Stomach (tissue), 9 donors: ENCODE data around the gene OASL. TPM values are rescaled to one million over a fixed set of nuclear protein-coding genes. Genes with fewer than 3 reads are reported as not detected.

Source experiments
- DNase-seq, 2 donors: peaks; one replicate each; pipeline versions ENCODE4 v3.0.0 to v3.0.0-alpha.2; 2013 to 2019
- H3K27ac ChIP-seq, 5 donors: fragments of 200-600 bp in 4 of 5; sonication (generic) in 4 of 5; one replicate each; pipeline ENCODE4 v1.5.1; 2013 to 2019; ENCODE audit warnings: mild to moderate bottlenecking in 1 of 5, moderate library complexity in 1 of 5
- H3K27me3 ChIP-seq, 3 donors: fragments of 200-600 bp; sonication (generic); one replicate each; pipeline ENCODE4 v1.5.1; 2017 to 2019; ENCODE audit warnings: mixed run types in 1 of 3
- H3K36me3 ChIP-seq, 4 donors: fragments of 200-600 bp; sonication (generic); 1 replicate in 3 of 4; 2 replicates in 1 of 4; pipeline ENCODE4 v1.5.1; 2016 to 2019
- H3K4me1 ChIP-seq, 4 donors: fragments of 200-600 bp; sonication (generic); one replicate each; pipeline ENCODE4 v1.5.1; 2016 to 2019
- H3K4me3 ChIP-seq, 4 donors: fragments of 200-600 bp; sonication (generic) in 3 of 4; one replicate each; pipeline ENCODE4 v1.5.1; 2016 to 2019; ENCODE audit warnings: mild to moderate bottlenecking in 1 of 4
- H3K9me3 ChIP-seq, 4 donors: fragments of 200-600 bp; sonication (generic); one replicate each; pipeline ENCODE4 v1.5.1; 2016 to 2019
- EP300 ChIP-seq: sonication (generic); formaldehyde crosslinking; IDR thresholded peaks from one replicate; pipeline ENCODE4 v1.6.1; 2017; ENCODE audit warnings: antibody characterized with exemption
- POLR2A ChIP-seq, 4 donors: fragments of 450-650 bp; IDR thresholded peaks; one replicate each; pipeline ENCODE4 v1.6.1; 2016; ENCODE audit warnings: antibody characterized with exemption in 4 of 4, control low read depth in 2 of 4, mild to moderate bottlenecking in 1 of 4, moderate library complexity in 1 of 4
- POLR2AphosphoS5 ChIP-seq, 3 donors: sonication (generic); formaldehyde crosslinking; IDR thresholded peaks; one replicate each; pipeline ENCODE4 v1.6.1; 2016; ENCODE audit warnings: antibody characterized with exemption in 3 of 3
- WGBS, 5 donors: extraction: QIAGEN DNeasy Blood & Tissue Kit in 3 of 5; methylation state at CpG; one replicate each; pipeline versions ENCODE4 v1.1.5 to v1.1.7; 2013 to 2018; 5-methylcytosine and 5-hydroxymethylcytosine counted together
- intact Hi-C: fragments of 100-400 bp; cut with DNase I; formaldehyde crosslinking; loops from one replicate; pipeline ENCODE4 v1.15.1; 2023; ENCODE audit warnings: low total_unique reads
- polyA plus RNA-seq, 3 donors: library from polyadenylated mRNA; stranded (reverse); fragments of 200-250 nt; gene quantifications; one replicate each; pipeline ENCODE4 v1.2.3, GENCODE V29; 2013
- total RNA-seq, 5 donors: library from RNA; depleted of rRNA; stranded (reverse); fragments of >200 nt; gene quantifications; one replicate each; pipeline versions ENCODE4 v1.1.0 to v1.2.3, GENCODE V29; 2014 to 2016
- TF ChIP-seq, protein P1 (sequence below), 7 experiments: fragments of 450-650 bp in 4 of 7; fragments of 200-600 bp in 3 of 7; sonication (generic) in 3 of 7; IDR thresholded peaks; one replicate each; pipeline ENCODE4 v1.5.1; 2016 to 2019; ENCODE audit warnings: antibody characterized with exemption in 7 of 7, control low read depth in 2 of 7, mild to moderate bottlenecking in 1 of 7
- donor health status: healthy with polysubstance abuse.
- donor health status: Bipolar disorder and iron deficiency.
- donor health status: healthy.

OASL gene
- total and polyA plus RNA-seq, 8 donors: 2.1 to 54.7 (median 22.0) TPM; not detected in 2

- 80 to 93% (median 83%) methylated on average over 1 to 9 of the region's 9 CpGs for WGBS, 5 donors
- intact Hi-C loops: no loop called here
These were observed 41.6 kb downstream of the OASL start for GRCh38 chr12:120997448-120997847.

GRCh38 chr12:120996133-120996746, 42.8 kb downstream of the OASL start:
- Histone ChIP-seq H3K36me3 (peaks cover 0 to 45% (median 40%) of the 10 kb centered on the region in 4 donors), H3K9me3 (no peaks in the 10 kb centered on the region), H3K27ac (no peak overlapping the region), H3K4me1 (peaks cover 19 to 26% (median 24%) of the 10 kb centered on the region in 4 donors), H3K4me3 (no peak overlapping the region), H3K27me3 (no peaks in the 10 kb centered on the region)
- no peak for DNase-seq
- WGBS, 5 donors: 78 to 87% (median 81%) methylated on average over 7 to 11 of the region's 11 CpGs
- TF ChIP-seq POLR2A (IDR thresholded peaks at IDR 0.05): no peak
- intact Hi-C loops: no loop called here

More at GRCh38 chr12:120997448-120997847, 41.6 kb downstream of the OASL start:
- no peak for DNase-seq
- H3K27me3 ChIP-seq: no peaks in the 10 kb centered on the region
- TF ChIP-seq POLR2A (IDR thresholded peaks at IDR 0.05): no peak
- TF ChIP-seq POLR2AphosphoS5 (IDR thresholded peaks at IDR 0.05): no peak
- no peak for TF ChIP-seq EP300
- TF ChIP-seq, protein P1, sequence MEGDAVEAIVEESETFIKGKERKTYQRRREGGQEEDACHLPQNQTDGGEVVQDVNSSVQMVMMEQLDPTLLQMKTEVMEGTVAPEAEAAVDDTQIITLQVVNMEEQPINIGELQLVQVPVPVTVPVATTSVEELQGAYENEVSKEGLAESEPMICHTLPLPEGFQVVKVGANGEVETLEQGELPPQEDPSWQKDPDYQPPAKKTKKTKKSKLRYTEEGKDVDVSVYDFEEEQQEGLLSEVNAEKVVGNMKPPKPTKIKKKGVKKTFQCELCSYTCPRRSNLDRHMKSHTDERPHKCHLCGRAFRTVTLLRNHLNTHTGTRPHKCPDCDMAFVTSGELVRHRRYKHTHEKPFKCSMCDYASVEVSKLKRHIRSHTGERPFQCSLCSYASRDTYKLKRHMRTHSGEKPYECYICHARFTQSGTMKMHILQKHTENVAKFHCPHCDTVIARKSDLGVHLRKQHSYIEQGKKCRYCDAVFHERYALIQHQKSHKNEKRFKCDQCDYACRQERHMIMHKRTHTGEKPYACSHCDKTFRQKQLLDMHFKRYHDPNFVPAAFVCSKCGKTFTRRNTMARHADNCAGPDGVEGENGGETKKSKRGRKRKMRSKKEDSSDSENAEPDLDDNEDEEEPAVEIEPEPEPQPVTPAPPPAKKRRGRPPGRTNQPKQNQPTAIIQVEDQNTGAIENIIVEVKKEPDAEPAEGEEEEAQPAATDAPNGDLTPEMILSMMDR (IDR thresholded peaks at IDR 0.05): no peak
- H3K27ac ChIP-seq: no peak overlapping the region
- H3K36me3 ChIP-seq: peaks cover 0 to 57% (median 52%) of the 10 kb centered on the region in 4 donors
- no peaks in the 10 kb centered on the region for H3K9me3 ChIP-seq
- peaks cover 23 to 37% (median 33%) of the 10 kb centered on the region in 4 donors for H3K4me1 ChIP-seq
- no peak overlapping the region for H3K4me3 ChIP-seq

DNA sequence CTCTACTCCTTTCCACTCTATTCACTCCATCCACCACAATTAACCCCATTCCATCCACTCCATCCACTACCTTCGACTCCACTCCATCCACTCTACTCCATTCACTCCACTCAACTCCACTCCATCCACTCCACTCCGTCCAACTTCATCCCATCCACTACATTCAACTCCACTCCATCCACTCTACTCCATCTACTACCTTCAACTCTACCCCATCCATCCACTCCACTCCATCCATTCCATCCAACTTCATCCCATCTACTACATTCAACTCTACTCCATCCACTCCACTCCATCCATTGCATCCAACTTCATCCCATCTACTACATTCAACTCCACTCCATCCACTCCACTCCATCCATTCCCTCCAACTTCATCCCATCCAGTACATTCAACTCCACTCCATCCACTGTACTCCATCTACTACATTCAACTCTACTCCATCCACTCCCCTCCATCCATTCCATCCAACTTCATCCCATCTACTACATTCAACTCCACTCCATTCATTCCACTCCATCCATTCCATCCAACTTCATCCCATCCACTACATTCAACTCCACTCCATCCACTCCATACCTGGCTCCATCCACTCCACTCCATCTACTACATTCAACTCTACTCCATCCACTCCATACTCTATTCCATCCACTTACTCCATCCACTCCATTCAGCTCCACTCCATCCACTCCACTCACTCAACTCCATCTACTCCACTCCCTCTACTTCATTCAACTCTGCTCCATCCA, 44.3 kb downstream of the OASL start:
- 91 to 99% (median 94%) methylated on average over 2 of the region's 2 CpGs for WGBS, 5 donors

DNA sequence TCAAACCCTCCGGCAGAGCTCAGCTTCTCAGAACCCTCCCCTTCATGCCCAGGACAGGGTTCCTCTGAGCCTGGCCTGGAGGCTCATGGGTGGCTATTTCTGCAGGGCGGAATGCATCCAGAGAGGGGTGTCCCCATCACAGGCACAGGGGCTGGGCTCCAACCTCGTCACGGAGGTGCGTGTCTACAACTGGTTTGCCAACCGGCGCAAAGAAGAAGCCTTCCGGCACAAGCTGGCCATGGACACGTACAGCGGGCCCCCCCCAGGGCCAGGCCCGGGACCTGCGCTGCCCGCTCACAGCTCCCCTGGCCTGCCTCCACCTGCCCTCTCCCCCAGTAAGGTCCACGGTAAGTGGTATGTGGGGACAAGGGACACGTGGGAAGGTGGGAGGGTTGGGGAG, 45.0 kb downstream of the OASL start:
- intact Hi-C loops: no loop called here
- Histone ChIP-seq H3K27me3 (no peaks in the 10 kb centered on the region), H3K9me3 (no peaks in the 10 kb centered on the region), H3K4me3 (no peak overlapping the region), H3K4me1 (peaks cover 0 to 5% (median 4%) of the 10 kb centered on the region in 4 donors), H3K27ac (no peak overlapping the region), H3K36me3 (peaks cover 0 to 42% (median 36%) of the 10 kb centered on the region in 4 donors)
- TF ChIP-seq POLR2AphosphoS5 (IDR thresholded peaks at IDR 0.05) (no peak), EP300 (no peak), POLR2A (IDR thresholded peaks at IDR 0.05) (no peak)
- TF ChIP-seq, protein P1 (IDR thresholded peaks at IDR 0.05): no peak
- 87 to 95% (median 94%) methylated on average over 12 to 15 of the region's 15 CpGs for WGBS, 5 donors
- DNase-seq: no peak

More for the DNA sequence above, 44.3 kb downstream of the OASL start:
- peaks cover 0 to 41% (median 35%) of the 10 kb centered on the region in 4 donors for H3K36me3 ChIP-seq
- H3K4me1 ChIP-seq: peaks cover 7 to 12% (median 11%) of the 10 kb centered on the region in 4 donors
- no peak overlapping the region for H3K27ac ChIP-seq
- TF ChIP-seq POLR2AphosphoS5 (IDR thresholded peaks at IDR 0.05) (no peak), EP300 (no peak), POLR2A (IDR thresholded peaks at IDR 0.05) (no peak)
- TF ChIP-seq, protein P1 (IDR thresholded peaks at IDR 0.05): no peak
- intact Hi-C loops: no loop called here
- H3K27me3 ChIP-seq: no peaks in the 10 kb centered on the region
- no peaks in the 10 kb centered on the region for H3K9me3 ChIP-seq
- DNase-seq: no peak
- H3K4me3 ChIP-seq: no peak overlapping the region
